Tibial nerve (tissue), 4 donors: Measurements from ENCODE around the gene KDM4B.

Source experiments
- EP300 ChIP-seq, 2 donors: sonication (generic); formaldehyde crosslinking; IDR thresholded peaks; one replicate each; pipeline ENCODE4 v1.6.1; 2017; ENCODE audit warnings: antibody characterized with exemption in 2 of 2, mild to moderate bottlenecking in 1 of 2
- POLR2A ChIP-seq, 2 donors: fragments of 450-650 bp; IDR thresholded peaks; one replicate each; pipeline ENCODE4 v1.6.1; 2017; ENCODE audit warnings: antibody characterized with exemption in 2 of 2, mild to moderate bottlenecking in 2 of 2, moderate library complexity in 2 of 2
- TF ChIP-seq, protein P1 (sequence below), 5 experiments: fragments of 200-600 bp in 3 of 5; fragments of 450-650 bp in 2 of 5; sonication (generic) in 3 of 5; IDR thresholded peaks; one replicate each; pipeline ENCODE4 v1.5.1; 2016 to 2019; ENCODE audit warnings: antibody characterized with exemption in 5 of 5, mild to moderate bottlenecking in 3 of 5, moderate library complexity in 2 of 5

GRCh38 chr19:5045956-5046338 is 77.0 kb downstream of the KDM4B start:
- no peak for TF ChIP-seq POLR2A (IDR thresholded peaks at IDR 0.05)
- TF ChIP-seq, protein P1, sequence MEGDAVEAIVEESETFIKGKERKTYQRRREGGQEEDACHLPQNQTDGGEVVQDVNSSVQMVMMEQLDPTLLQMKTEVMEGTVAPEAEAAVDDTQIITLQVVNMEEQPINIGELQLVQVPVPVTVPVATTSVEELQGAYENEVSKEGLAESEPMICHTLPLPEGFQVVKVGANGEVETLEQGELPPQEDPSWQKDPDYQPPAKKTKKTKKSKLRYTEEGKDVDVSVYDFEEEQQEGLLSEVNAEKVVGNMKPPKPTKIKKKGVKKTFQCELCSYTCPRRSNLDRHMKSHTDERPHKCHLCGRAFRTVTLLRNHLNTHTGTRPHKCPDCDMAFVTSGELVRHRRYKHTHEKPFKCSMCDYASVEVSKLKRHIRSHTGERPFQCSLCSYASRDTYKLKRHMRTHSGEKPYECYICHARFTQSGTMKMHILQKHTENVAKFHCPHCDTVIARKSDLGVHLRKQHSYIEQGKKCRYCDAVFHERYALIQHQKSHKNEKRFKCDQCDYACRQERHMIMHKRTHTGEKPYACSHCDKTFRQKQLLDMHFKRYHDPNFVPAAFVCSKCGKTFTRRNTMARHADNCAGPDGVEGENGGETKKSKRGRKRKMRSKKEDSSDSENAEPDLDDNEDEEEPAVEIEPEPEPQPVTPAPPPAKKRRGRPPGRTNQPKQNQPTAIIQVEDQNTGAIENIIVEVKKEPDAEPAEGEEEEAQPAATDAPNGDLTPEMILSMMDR (IDR thresholded peaks at IDR 0.05), result no peak
- no peak for TF ChIP-seq EP300 (IDR thresholded peaks at IDR 0.05)
